GM19043 (cell line): Measurements from ENCODE around the gene SETD3.

Experiments
- ATAC-seq: cut with Tn5 transposase; IDR thresholded peaks from one replicate; pipeline ENCODE4 v1.9.1; 2021; ENCODE audit warnings: low read depth; ENCODE audit not compliant: unreplicated experiment

Gene SETD3

GRCh38 chr14:99517643-99518381, 37.2 kb upstream of the SETD3 start:
- ATAC-seq, result no peak

- no peak for ATAC-seq
Measured at GRCh38 chr14:99516871-99517642, 36.4 kb upstream of the SETD3 start.

GRCh38 chr14:99516156-99516870, 35.7 kb upstream of the SETD3 start:
- ATAC-seq, result no peak

GRCh38 chr14:99515301-99516155, 34.9 kb upstream of the SETD3 start:
- no peak for ATAC-seq

GRCh38 chr14:99514552-99515300, 34.1 kb upstream of the SETD3 start:
- no peak for ATAC-seq

- ATAC-seq, result no peak
Measured at GRCh38 chr14:99513946-99514551, 33.4 kb upstream of the SETD3 start.

GRCh38 chr14:99513183-99513694, 32.6 kb upstream of the SETD3 start:
- ATAC-seq, result no peak

- no peak for ATAC-seq
Measured at GRCh38 chr14:99512571-99513182, 32.0 kb upstream of the SETD3 start.

GRCh38 chr14:99512110-99512449, 31.4 kb upstream of the SETD3 start:
- ATAC-seq, result no peak

- ATAC-seq, result no peak
Measured at GRCh38 chr14:99511421-99512109, 30.9 kb upstream of the SETD3 start.

- no peak for ATAC-seq
Measured at GRCh38 chr14:99510556-99511139, 30.0 kb upstream of the SETD3 start.

- no peak for ATAC-seq
Measured at GRCh38 chr14:99509871-99510555, 29.4 kb upstream of the SETD3 start.

GRCh38 chr14:99508896-99509629, 28.4 kb upstream of the SETD3 start:
- no peak for ATAC-seq

- no peak for ATAC-seq
Measured at GRCh38 chr14:99507860-99508640, 27.4 kb upstream of the SETD3 start.

- ATAC-seq, result no peak
Measured at GRCh38 chr14:99506276-99506675, 25.6 kb upstream of the SETD3 start.

GRCh38 chr14:99505089-99505488, 24.4 kb upstream of the SETD3 start:
- no peak for ATAC-seq
